Transverse colon (tissue), 4 donors: ENCODE measurements around the gene IFNGR2.
"Not testable (repeated sequence)": the region's sequence is repeated elsewhere in the genome, so short reads cannot be mapped to it uniquely, and the experiment has no call there.

Experiments
- CTCF ChIP-seq, 5 experiments: fragments of 200-600 bp in 3 of 5; fragments of 450-650 bp in 2 of 5; sonication (generic) in 3 of 5; IDR thresholded peaks; 1 replicate in 2 of 5; 2 replicates in 3 of 5; pipeline ENCODE4 v1.5.1; 2016 to 2017; ENCODE audit warnings: antibody characterized with exemption in 5 of 5, inconsistent platforms in 3 of 5, mild to moderate bottlenecking in 2 of 5, moderate library complexity in 1 of 5
- EP300 ChIP-seq: sonication (generic); formaldehyde crosslinking; IDR thresholded peaks from one replicate; pipeline ENCODE4 v1.6.1; 2017; ENCODE audit warnings: antibody characterized with exemption, low read depth
- POLR2A ChIP-seq: fragments of 450-650 bp; IDR thresholded peaks from one replicate; pipeline ENCODE4 v1.6.1; 2016; ENCODE audit warnings: antibody characterized with exemption, mild to moderate bottlenecking, moderate library complexity
- POLR2AphosphoS5 ChIP-seq, 3 donors: sonication (generic); formaldehyde crosslinking; IDR thresholded peaks; one replicate each; pipeline ENCODE4 v1.6.1; 2016; ENCODE audit warnings: antibody characterized with exemption in 3 of 3

- TF ChIP-seq CTCF (IDR thresholded peaks at IDR 0.05), result not testable (repeated sequence)
- TF ChIP-seq EP300, result peak; percentile 30
- TF ChIP-seq POLR2AphosphoS5 (IDR thresholded peaks at IDR 0.05), result peak in 2 of 3 donors; percentile 58 to 71
- peak; percentile 25 for TF ChIP-seq POLR2A
Measured at GRCh38 chr21:33363911-33364609, 39.2 kb upstream of the IFNGR2 start.
